WTC11 (cell line): ENCODE data around the gene CELF4.

Source experiments
- CBFB ChIP-seq: sonication (generic); formaldehyde crosslinking; IDR thresholded peaks from 2 replicates; pipeline ENCODE4 v1.8.1; 2022; ENCODE audit warnings: mild to moderate bottlenecking, low read depth, missing genetic modification reagents
- JUN ChIP-seq: sonication (generic); formaldehyde crosslinking; IDR thresholded peaks from 2 replicates; pipeline ENCODE4 v1.8.0; 2023; ENCODE audit warnings: mild to moderate bottlenecking, missing genetic modification reagents
- NR1H2 ChIP-seq: sonication (generic); formaldehyde crosslinking; IDR thresholded peaks from 2 replicates; pipeline ENCODE4 v1.9.0; 2021; ENCODE audit warnings: mild to moderate bottlenecking, moderate library complexity, missing genetic modification reagents
- SP1 ChIP-seq: sonication (generic); formaldehyde crosslinking; conservative IDR thresholded peaks from 2 replicates; pipeline ENCODE4 v1.8.1; 2022; ENCODE audit warnings: missing genetic modification reagents
- TF ChIP-seq, protein P1 (sequence below): fragments of 200-600 bp; IDR thresholded peaks from 2 replicates; pipeline ENCODE4 v1.8.0; 2022; ENCODE audit warnings: antibody characterized with exemption

DNA sequence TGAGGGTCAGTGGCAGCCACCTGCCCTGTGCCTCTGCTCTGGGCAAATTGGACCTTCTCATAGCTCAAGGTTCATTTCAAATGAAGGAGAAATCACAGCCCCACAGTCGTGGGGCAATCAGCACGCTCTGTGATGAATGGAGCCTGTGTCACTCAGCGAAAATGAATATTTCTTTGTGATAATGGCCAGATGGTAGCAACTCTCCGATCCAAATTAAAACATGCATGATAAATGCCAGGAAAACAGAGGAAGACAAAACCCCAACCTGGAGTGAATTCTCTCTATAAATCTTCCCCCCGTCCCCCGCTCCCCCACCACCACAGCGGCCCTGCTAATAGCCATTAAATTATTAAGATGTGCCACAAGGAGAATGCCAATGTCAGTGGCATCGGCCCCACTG is 258.4 kb downstream of the CELF4 start:
- TF ChIP-seq, protein P1, sequence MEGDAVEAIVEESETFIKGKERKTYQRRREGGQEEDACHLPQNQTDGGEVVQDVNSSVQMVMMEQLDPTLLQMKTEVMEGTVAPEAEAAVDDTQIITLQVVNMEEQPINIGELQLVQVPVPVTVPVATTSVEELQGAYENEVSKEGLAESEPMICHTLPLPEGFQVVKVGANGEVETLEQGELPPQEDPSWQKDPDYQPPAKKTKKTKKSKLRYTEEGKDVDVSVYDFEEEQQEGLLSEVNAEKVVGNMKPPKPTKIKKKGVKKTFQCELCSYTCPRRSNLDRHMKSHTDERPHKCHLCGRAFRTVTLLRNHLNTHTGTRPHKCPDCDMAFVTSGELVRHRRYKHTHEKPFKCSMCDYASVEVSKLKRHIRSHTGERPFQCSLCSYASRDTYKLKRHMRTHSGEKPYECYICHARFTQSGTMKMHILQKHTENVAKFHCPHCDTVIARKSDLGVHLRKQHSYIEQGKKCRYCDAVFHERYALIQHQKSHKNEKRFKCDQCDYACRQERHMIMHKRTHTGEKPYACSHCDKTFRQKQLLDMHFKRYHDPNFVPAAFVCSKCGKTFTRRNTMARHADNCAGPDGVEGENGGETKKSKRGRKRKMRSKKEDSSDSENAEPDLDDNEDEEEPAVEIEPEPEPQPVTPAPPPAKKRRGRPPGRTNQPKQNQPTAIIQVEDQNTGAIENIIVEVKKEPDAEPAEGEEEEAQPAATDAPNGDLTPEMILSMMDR, result no peak
- TF ChIP-seq JUN (CRISPR knock-in tag) (no peak), NR1H2 (CRISPR knock-in tag) (no peak), SP1 (CRISPR knock-in tag) (no peak), CBFB (CRISPR knock-in tag) (no peak)
